Omental fat pad (tissue), 4 donors: ENCODE results near the gene KPNA2. TPM values are rescaled to one million over a fixed set of nuclear protein-coding genes. Genes with fewer than 3 reads are reported as not detected.
"Not testable (repeated sequence)": the region's sequence is repeated elsewhere in the genome, so short reads cannot be mapped to it uniquely, and the experiment has no call there.

Experiments
- ATAC-seq: fragments of 150-250 bp; one replicate; pipeline ENCODE4 v1.9.1; 2016; ENCODE audit warnings: mild to moderate bottlenecking, moderate library complexity; ENCODE audit not compliant: low FRiP score
- DNase-seq: peaks from one replicate; pipeline ENCODE4 v3.0.0-alpha.2; 2019; ENCODE audit warnings: low spot score
- CTCF ChIP-seq, 3 donors: fragments of 450-650 bp; IDR thresholded peaks; one replicate each; pipeline ENCODE4 v1.5.1; 2016 to 2017; ENCODE audit warnings: antibody characterized with exemption in 3 of 3, mild to moderate bottlenecking in 3 of 3, moderate library complexity in 2 of 3
- total RNA-seq, 4 donors: library from RNA; depleted of rRNA; stranded (reverse); fragments of >200 nt; gene quantifications; one replicate each; pipeline ENCODE4 v1.1.0, GENCODE V29; 2016

KPNA2 gene
- total RNA-seq, 4 donors from 2014 or later: 13.2 to 64.1 (median 23.4) TPM

GRCh38 chr17:68080411-68081150 is 45.0 kb downstream of the KPNA2 start:
- no peak for TF ChIP-seq CTCF (IDR thresholded peaks at IDR 0.05)
- no peak for ATAC-seq
- DNase-seq: no peak

- not testable (repeated sequence) for ATAC-seq, DNase-seq
Measured at GRCh38 chr17:68081305-68082265, 46.0 kb downstream of the KPNA2 start.

GRCh38 chr17:68085771-68086381 is 50.3 kb downstream of the KPNA2 start:
- TF ChIP-seq CTCF (IDR thresholded peaks at IDR 0.05): no peak
- DNase-seq (no peak), ATAC-seq (no peak)

- DNase-seq, ATAC-seq: not testable (repeated sequence)
Measured at GRCh38 chr17:68086666-68087065, 51.1 kb downstream of the KPNA2 start.

- ATAC-seq, DNase-seq: not testable (repeated sequence)
Measured at GRCh38 chr17:68087131-68087623, 51.6 kb downstream of the KPNA2 start.

GRCh38 chr17:68087851-68088250 is 52.3 kb downstream of the KPNA2 start:
- no peak for TF ChIP-seq CTCF (IDR thresholded peaks at IDR 0.05)
- DNase-seq (no peak), ATAC-seq (no peak)

GRCh38 chr17:68089881-68090280 is 54.3 kb downstream of the KPNA2 start:
- ATAC-seq (no peak), DNase-seq (no peak)
- no peak for TF ChIP-seq CTCF (IDR thresholded peaks at IDR 0.05)

- DNase-seq (no peak), ATAC-seq (no peak)
Measured at GRCh38 chr17:68094481-68095078, 59.0 kb downstream of the KPNA2 start.

More at GRCh38 chr17:68094481-68095078, 59.0 kb downstream of the KPNA2 start:
- TF ChIP-seq CTCF (IDR thresholded peaks at IDR 0.05): no peak
